GM18511 (cell line): ENCODE results near the gene PLK4.

ENCODE experiments used
- ATAC-seq: cut with Tn5 transposase; IDR thresholded peaks from one replicate; pipeline ENCODE4 v1.9.1; 2021; ENCODE audit warnings: mild to moderate bottlenecking, moderate library complexity; ENCODE audit not compliant: unreplicated experiment

PLK4 gene

GRCh38 chr4:127880763-127881562 lies at the start of gene PLK4:
Gene PLK4 (plus strand): TSS chr4:127880893. CDS start chr4:127881135, 242 bp downstream.
- peak; percentile 91 for ATAC-seq

DNA sequence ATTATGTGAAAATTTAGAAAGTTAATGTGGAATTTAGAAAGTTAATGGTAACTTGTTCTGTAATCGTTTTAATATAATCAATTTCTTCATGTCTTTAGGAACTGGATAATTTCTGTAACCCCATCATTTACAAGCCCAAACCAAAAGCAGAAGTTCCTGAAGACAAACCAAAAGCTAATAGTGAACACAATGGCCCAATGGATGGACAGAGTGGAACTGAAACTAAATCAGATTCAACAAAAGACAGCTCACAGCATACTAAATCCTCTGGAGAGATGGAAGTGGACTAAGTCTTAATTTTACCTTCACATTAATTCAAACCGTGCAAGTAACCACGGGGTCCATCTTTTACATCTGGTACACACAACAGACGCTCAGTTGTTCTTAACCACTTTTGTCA lies 48.1 kb upstream of the PLK4 start:
- ATAC-seq = peak; percentile 72

DNA sequence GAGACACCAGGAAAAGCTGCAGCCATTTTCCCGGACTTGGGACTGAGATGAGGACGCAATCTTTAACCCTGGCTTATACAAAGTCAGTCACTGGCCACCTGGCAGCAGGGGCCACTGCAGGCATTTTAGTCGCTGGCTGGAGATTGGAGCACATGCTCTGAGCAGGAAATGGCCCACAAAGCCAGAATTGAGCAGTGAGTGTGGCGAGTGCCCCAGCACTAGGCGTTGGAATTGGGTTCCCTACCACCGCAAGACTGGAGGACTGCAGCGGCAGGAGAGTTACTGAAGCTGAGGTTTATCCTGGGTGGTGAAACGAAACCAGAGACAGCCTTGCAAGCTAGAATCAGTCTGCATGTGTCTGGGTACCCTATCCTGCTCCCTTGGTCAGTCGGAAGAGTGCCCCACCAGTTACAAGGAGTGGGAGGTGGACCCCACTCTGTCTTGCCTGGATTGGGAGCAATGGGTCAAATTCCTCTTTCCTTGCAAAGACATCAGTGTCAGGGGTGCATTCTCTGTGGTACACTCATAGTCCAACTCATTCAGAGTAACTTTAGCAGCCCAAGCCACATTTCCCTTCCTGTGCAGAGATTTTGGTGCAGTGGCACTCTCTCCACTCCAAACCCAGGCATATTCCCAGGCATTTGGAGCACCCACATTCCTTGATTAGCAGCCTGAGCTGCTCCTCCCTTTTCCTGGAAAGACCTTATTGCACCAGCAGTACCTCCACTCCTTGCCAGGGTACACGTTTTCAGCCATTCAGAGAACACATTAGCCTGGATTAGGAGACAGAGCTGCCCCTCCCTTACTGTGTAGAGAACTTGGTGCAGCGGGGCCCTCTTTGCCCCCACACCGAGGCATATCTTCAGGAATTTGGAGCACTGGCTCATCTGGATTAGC lies 36.7 kb upstream of the PLK4 start:
- ATAC-seq = no peak

DNA sequence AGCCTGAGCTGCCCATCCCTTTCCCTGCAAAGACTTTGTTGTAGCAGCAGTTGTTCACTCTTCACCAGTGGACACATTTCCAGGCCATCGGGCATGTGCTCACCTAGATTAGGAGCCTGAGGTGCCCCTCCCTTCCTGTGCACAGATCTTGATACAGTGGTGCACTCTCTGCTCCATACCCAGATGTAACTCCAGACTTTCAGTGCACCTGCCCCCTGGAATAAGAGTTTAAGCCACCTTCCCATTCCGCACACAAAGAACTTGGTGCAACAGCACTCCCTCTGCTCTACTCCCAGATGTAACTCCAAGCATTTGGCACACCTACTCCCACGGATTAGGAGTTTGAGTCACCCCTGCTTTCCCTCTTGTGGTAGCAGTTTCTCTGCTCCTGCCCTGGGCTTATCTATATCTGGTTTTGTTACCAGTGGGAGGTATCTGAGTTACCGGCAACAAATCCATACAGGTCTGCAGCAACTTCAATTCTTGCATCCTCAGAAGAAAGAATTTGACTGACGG lies 36.0 kb upstream of the PLK4 start:
- no peak for ATAC-seq

- ATAC-seq = no peak
Measured at GRCh38 chr4:127846061-127846460, 34.6 kb upstream of the PLK4 start.

DNA sequence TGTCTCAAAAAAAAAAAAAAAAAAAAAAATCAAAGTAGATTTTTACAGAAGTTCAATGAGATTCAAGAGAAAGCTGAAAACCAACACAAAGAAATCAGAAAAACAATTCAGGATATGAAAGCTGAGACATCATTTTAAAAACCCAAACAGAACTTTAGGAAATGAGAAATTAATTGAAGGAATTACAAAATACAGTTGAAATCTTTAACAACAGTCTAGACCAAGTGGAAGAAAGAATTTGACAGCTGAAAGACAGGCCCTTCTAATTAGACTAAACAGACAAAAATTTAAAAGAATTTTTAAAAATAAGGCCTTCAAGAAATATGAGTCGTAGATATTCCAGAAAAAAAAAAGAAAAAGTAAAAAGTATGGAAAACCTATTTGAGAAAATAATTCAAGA lies 33.9 kb upstream of the PLK4 start:
- ATAC-seq = no peak

DNA sequence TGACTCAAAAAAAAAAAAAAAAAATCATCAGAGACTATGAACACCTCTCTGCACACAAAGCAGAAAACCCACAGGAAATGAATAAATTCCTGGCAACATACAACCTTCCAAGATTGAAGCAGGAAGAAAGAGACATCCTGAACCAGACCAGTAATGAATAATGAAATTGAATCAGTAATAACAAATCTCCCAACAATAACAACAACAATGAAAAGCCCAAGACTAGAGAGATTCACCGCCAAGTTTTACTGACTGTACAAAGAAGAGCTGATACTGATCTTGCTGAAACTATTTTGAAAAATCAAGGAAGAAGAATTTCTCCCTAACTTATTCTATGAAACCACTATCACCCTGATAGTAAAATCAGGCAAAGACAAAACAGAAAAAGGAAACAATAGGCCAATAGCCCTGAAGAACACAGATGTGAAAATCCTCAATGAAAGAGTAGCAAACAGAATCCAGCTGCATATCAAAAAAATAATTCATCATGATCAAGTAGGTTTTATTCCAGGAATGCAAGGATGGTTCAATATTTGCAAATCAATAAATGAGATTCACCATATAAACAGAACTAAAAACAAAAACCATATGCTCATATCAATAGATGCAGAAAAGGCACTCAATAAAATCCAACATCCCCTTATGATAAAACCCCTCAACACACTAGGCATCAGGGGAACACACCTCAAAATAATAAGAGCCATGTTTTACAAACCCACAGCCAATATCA lies 31.0 kb upstream of the PLK4 start:
- no peak for ATAC-seq

DNA sequence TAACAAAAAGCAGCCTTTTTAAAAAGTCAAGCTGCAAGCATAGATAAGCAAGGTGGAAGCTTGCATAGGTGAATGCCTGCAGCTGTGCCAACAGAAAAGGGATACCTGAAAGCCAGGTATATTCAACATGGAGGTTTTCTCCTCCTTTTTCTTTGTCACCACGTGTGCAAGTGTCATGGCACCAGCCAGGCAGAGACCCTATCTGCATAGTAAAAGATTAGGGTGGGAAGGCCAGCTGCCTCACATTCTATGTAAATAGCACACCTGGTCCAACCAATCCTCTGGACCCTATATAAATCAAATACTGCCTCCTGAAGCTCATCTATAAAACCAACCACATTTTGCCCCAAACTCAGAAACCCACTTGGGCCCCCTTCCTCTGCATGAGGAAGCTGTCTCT lies 28.0 kb upstream of the PLK4 start:
- no peak for ATAC-seq

DNA sequence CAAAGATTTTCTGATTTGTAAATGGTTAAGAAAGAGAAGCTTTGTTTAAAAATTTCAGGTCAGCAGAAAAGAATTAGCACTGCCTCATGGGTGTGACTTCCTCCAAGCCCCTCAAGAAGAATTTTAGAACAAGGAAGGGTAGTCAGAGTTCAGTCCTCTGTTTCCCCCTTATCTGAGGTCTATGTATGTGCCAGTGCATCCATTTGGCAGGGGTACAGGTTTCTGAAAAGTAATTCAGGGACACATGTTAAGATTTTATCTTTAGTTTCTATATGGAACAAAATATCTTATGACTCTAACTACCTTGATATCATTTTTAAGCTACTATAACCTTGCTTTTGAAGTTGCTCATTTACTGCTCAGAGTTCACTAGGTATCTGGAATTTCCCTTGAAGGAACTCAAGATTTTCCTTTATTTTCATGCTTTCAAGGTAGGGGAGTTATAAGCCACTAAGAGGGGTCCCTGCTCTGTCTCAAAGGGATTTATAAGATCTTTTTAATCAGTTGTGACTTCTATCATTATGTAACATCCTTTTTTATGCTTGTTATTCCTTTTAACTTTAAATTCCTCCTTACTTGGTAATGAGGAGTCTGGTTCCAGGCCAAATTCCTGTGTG lies 24.4 kb upstream of the PLK4 start:
- ATAC-seq = peak; percentile 22

GRCh38 chr4:127856813-127857447 lies 23.8 kb upstream of the PLK4 start:
- ATAC-seq = peak; percentile 92

DNA sequence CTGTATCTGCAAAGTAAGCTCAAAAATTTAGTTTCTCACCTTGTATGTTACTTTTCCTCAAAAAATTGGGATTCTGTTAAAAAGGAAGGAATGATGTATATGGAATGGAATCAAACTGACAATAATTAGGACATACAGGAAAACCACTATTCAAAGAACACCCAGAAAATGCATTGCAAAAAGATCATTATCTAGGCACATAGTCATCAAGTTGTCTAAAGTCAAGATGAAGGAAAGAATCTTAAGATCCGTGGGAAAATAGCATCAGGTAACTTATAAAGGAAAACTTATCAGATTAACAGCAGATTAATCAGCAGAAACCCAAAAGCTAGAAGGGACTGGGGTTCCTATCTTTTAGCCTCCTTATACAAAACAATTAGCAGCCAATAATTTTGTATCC lies 23.1 kb upstream of the PLK4 start:
- ATAC-seq = no peak

GRCh38 chr4:127868196-127868595 lies 12.5 kb upstream of the PLK4 start:
- ATAC-seq = no peak

DNA sequence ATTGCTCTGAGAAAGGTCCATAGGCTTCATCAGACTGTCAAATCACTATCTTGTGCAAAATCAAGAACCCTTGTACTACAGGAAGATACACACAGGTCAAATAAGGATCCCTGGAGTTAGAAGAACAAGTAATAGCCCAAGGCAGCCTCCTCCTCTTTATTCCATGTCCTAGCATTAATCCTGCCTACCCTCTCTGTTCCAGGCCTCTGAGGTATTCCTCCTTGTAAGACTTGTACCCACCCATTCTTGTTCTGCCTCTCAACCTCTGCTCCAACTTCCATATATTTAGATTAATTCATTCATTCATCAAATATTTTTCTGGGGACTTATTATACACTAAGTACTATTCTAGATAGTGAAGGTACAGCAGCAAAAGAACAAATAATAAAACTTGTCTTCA lies 10.4 kb upstream of the PLK4 start:
- ATAC-seq = no peak

- ATAC-seq = no peak
Measured at GRCh38 chr4:127870688-127871087, 10.0 kb upstream of the PLK4 start.

DNA sequence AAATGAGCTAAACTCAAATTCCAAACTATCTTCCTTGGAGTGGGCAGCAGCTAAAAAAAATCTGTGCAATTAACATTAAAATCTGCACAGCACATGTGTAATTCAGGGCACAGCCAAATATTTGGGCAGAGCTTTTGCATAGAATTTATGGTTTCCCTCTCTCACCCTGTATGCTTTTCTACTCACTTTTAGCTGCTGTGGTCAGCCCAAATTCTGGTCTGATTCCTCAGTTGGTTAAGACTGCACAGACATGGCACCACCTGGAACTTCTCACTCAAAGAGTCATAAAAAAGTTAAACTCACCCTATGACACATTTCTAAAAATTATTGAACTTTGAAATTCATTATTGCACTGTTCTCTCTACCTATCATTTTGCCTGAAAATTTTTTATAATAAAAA lies 4.9 kb upstream of the PLK4 start:
- ATAC-seq = no peak

DNA sequence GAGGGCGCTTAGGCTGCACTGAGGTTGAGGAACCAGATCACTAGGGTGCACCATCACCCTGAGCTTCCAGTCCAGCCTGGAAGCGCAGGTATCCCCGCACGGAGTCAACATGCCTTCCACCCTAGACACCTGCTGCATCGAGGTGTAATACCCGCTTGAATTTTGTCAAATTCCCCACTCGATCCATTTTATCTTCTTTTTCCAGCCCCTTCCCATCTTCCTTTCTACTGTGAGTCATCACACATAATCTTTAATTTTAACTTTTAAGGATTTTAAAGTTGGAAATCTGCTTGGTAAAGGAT lies 821 bp downstream of the PLK4 start:
- ATAC-seq = peak; percentile 47

- ATAC-seq = no peak
Measured at GRCh38 chr4:127888559-127888958, 7.9 kb downstream of the PLK4 start.

GRCh38 chr4:127889903-127890302 lies 9.2 kb downstream of the PLK4 start:
- no peak for ATAC-seq

GRCh38 chr4:127896069-127896468 lies 15.4 kb downstream of the PLK4 start:
- ATAC-seq = no peak

GRCh38 chr4:127896528-127896927 lies 15.8 kb downstream of the PLK4 start:
- no peak for ATAC-seq
